Activated CD4-positive, CD25-positive, alpha-beta regulatory T cell treated with anti-CD3 and anti-CD28 coated beads, Interleukin-2, amount 50 U/mL, for 72 hours (primary cell): Measurements from ENCODE around the gene NPLOC4.
"Not testable (repeated sequence)": the region's sequence is repeated elsewhere in the genome, so short reads cannot be mapped to it uniquely, and the experiment has no call there.

Source experiments
- DNase-seq: peaks from one replicate; pipeline ENCODE4 v3.0.0; 2021

NPLOC4 gene

DNA sequence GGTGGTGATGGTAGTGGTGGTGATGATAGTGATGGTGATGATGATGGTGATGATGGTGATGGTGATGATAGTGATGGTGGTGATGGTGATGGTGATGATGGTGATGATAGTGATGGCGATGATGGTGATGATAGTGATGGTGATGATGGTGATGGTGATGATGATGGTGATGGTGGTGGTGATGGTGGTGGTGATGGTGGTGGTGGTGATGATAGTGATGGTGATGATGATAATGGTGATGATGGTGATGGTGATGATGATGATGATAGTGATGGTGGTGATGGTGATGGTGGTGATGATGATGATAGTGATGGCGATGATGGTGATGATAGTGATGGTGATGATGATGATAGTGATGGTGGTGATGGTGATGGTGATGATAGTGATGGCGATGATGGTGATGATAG, 104.9 kb downstream of the NPLOC4 start:
- not testable (repeated sequence) for DNase-seq

GRCh38 chr17:81531013-81531412, 105.9 kb downstream of the NPLOC4 start:
- DNase-seq = not testable (repeated sequence)

- DNase-seq = no peak
Observed at GRCh38 chr17:81529437-81529803, 107.5 kb downstream of the NPLOC4 start.

DNA sequence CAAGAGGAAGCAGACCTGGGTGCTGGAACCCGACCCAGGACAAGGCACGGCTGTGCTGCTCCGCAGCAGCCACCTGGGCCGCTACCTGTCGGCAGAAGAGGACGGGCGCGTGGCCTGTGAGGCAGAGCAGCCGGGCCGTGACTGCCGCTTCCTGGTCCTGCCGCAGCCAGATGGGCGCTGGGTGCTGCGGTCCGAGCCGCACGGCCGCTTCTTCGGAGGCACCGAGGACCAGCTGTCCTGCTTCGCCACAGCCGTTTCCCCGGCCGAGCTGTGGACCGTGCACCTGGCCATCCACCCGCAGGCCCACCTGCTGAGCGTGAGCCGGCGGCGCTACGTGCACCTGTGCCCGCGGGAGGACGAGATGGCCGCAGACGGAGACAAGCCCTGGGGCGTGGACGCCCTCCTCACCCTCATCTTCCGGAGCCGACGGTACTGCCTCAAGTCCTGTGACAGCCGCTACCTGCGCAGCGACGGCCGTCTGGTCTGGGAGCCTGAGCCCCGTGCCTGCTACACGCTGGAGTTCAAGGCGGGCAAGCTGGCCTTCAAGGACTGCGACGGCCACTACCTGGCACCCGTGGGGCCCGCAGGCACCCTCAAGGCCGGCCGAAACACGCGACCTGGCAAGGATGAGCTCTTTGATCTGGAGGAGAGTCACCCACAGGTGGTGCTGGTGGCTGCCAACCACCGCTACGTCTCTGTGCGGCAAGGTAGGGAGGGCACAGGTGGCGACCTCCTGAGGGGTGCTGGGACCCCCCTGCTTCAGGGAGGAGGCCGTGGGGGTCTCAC, 108.1 kb downstream of the NPLOC4 start:
- no peak for DNase-seq

GRCh38 chr17:81528384-81528650, 108.6 kb downstream of the NPLOC4 start:
- no peak for DNase-seq

- no peak for DNase-seq
Observed at GRCh38 chr17:81527591-81528383, 109.1 kb downstream of the NPLOC4 start, which contains the start of gene FSCN2. TSS of gene FSCN2 (plus strand) at chr17:81528377. CDS start at chr17:81528532, 155 bp downstream.

GRCh38 chr17:81526662-81527571, 110.0 kb downstream of the NPLOC4 start:
- no peak for DNase-seq

DNA sequence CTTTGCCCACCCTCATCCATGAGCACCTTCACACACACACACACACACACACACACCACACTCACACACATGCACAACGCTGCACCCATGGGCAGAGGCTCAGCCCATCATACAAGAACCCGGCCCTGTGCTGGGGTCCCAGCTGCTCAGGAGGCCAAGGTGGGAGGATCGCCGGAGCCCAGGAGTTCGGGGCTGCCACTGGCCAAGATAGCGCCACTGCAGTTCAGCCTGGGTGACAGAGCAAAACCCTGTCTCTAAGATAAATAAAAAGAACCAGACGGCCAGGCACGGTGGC, 112.1 kb downstream of the NPLOC4 start:
- DNase-seq = no peak

- DNase-seq = no peak
Observed at GRCh38 chr17:81524039-81524864, 112.7 kb downstream of the NPLOC4 start.

DNA sequence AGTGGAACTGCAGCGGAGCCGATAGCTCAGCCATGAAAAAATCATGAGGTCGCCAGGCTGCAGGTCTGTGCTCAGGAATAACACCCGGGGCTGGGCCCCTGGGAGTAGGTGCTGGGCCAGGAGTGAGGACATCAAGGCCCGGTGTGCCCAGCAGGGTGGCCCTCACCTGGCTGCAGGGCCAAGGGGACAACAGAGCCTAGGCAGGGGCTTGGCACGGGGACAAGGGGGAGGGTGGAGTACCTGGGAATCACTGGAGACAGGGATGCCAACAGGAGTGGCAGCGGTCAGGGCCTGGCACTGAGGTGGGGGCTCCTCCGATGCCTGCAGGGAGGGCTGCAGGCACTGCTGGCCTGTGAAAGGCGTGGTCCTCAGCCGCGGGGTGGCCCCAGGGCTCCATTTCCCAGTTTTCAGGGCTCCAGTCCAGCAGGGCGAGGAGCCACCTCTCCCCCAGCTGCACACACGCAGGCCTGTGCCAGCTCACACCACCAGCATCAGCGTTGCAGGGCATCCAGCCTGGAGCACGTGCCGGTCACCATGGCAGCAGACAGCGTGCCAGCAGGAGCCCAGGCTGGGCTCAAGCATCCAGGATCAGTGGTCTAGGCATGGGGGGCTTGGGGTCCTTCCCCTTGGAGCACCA, 113.4 kb downstream of the NPLOC4 start:
- DNase-seq = no peak

- DNase-seq = no peak
Observed at GRCh38 chr17:81522491-81523401, 114.2 kb downstream of the NPLOC4 start.

- DNase-seq = no peak
Observed at GRCh38 chr17:81520021-81520901, 116.7 kb downstream of the NPLOC4 start.

DNA sequence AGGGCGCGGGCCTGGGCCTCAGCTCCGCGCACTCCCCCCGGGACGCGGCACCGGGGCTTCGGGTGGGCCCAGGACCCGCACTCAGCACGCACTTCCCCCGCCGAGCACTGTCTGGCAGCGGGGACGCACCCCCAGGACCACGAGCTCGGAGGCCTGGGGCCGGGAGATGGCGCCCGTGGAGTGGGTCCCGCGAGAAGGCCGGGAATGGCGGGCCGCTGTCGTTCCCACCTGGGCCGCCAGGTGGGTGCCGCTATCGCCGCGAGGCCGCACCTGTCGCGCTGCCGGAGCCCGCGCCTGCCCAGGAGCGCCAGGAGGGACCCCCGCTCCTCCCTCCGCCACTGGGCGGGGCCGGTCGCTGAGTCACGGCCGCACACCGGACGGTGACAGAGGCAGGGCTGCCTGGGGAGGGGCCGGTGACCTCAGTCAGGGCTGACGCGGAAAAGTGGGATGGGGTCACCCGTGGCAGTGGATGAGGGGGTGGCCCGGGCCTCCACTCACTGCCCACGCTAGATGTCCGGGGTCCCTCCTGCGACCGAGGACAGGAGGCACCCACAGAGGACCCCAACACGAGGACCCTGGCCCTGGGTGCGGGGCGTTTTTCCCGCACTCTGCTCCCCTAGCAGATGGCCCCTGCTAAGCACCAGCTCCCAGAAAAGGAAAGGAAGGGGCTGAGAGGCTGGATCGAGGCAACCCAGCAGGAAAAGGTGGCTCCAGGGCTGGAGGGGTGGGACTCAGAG, 117.5 kb downstream of the NPLOC4 start:
- peak; percentile 68 for DNase-seq

GRCh38 chr17:81518785-81519283, 118.1 kb downstream of the NPLOC4 start:
- no peak for DNase-seq

GRCh38 chr17:81518113-81518784, 118.7 kb downstream of the NPLOC4 start:
- DNase-seq = no peak

DNA sequence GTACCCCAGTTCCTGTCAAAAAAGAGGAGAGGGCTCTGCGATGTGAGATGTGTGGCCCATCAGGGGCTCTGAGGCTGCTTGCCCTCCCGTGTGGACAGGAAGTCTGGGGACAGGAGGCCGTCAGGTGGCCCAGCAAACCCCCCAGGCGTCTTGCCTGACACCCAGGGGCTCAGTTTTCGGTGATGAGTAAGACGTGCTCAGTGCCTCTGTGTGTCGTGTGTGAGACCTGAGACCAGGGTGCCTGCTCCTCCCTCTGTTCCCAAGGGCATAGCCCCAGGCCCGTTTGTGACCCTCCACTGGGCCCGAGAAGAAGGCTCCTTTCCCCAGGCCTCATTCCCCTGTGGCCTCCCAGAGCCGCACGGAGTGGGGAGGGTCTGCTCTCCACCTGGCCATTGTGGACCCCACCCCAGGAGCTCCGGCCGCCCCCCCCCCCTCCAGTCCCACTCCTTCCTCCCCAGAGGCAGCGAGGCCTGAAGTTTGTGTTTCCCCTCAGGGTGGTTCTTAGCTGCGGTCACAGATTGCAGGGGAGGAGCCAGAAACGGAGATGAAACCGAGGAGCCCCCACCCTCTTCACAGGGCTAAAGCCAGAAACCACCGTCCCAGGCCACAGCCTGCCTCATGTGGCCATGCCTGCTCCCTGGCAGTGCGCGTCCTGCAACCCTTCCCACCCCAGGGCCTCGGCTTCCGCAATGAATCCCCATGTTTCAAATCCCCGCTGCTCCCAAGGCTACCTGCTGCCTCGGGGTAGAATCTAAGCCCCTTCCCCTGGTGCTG, 119.4 kb downstream of the NPLOC4 start:
- DNase-seq = no peak

GRCh38 chr17:81517009-81517338, 119.9 kb downstream of the NPLOC4 start:
- DNase-seq = no peak

GRCh38 chr17:81516439-81516838, 120.5 kb downstream of the NPLOC4 start:
- no peak for DNase-seq
